GM10847 (cell line): ENCODE data around the gene ARMH1.

Experiments used
- POLR2A ChIP-seq: IDR thresholded peaks from 2 replicates; pipeline ENCODE4 v1.6.1; 2011; ENCODE audit not compliant: insufficient read length; ENCODE audit errors: extremely low read depth

Gene ARMH1

GRCh38 chr1:44719318-44719717, 44.8 kb downstream of the ARMH1 start:
- no peak for TF ChIP-seq POLR2A

- TF ChIP-seq POLR2A: no peak
These were observed 45.8 kb downstream of the ARMH1 start for GRCh38 chr1:44720281-44720680.

GRCh38 chr1:44721485-44722361, 47.2 kb downstream of the ARMH1 start:
- peak; percentile 100 for TF ChIP-seq POLR2A

- TF ChIP-seq POLR2A: no peak
These were observed 48.5 kb downstream of the ARMH1 start for GRCh38 chr1:44723064-44723463.

GRCh38 chr1:44723496-44724295, 49.2 kb downstream of the ARMH1 start:
- no peak for TF ChIP-seq POLR2A

- no peak for TF ChIP-seq POLR2A
These were observed 49.9 kb downstream of the ARMH1 start for GRCh38 chr1:44724296-44724954.

- TF ChIP-seq POLR2A: no peak
These were observed 50.6 kb downstream of the ARMH1 start for GRCh38 chr1:44724955-44725698.

- TF ChIP-seq POLR2A: peak; percentile 84
These were observed 56.4 kb downstream of the ARMH1 start, which contains the start of gene RNU5D-1 for GRCh38 chr1:44730741-44731512. TSS of gene RNU5D-1 (minus strand) at chr1:44731170.

GRCh38 chr1:44733365-44733764, 58.9 kb downstream of the ARMH1 start:
- no peak for TF ChIP-seq POLR2A

- TF ChIP-seq POLR2A: no peak
These were observed 59.3 kb downstream of the ARMH1 start for GRCh38 chr1:44733784-44734183.

- no peak for TF ChIP-seq POLR2A
These were observed 61.5 kb downstream of the ARMH1 start for GRCh38 chr1:44735992-44736391.

- peak; percentile 85 for TF ChIP-seq POLR2A
These were observed 65.0 kb downstream of the ARMH1 start, which contains the start of gene KIF2C for GRCh38 chr1:44739307-44740178. TSS of gene KIF2C (plus strand) at chr1:44739837. CDS start at chr1:44739933, 96 bp downstream.

- no peak for TF ChIP-seq POLR2A
These were observed 65.7 kb downstream of the ARMH1 start for GRCh38 chr1:44740179-44740617.
